Measurements from ENCODE around the gene MARK2.
A peak's percentile ranks its signal among the peaks of the same experiment; 100 is the strongest.

- TF ChIP-seq, protein P1, sequence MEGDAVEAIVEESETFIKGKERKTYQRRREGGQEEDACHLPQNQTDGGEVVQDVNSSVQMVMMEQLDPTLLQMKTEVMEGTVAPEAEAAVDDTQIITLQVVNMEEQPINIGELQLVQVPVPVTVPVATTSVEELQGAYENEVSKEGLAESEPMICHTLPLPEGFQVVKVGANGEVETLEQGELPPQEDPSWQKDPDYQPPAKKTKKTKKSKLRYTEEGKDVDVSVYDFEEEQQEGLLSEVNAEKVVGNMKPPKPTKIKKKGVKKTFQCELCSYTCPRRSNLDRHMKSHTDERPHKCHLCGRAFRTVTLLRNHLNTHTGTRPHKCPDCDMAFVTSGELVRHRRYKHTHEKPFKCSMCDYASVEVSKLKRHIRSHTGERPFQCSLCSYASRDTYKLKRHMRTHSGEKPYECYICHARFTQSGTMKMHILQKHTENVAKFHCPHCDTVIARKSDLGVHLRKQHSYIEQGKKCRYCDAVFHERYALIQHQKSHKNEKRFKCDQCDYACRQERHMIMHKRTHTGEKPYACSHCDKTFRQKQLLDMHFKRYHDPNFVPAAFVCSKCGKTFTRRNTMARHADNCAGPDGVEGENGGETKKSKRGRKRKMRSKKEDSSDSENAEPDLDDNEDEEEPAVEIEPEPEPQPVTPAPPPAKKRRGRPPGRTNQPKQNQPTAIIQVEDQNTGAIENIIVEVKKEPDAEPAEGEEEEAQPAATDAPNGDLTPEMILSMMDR (IDR thresholded peaks at IDR 0.05): peak; percentile 22 to 70 (median 38)
- TF ChIP-seq POLR2A (IDR thresholded peaks at IDR 0.05): no peak
Measured at GRCh38 chr11:63871962-63872799, 33.3 kb downstream of the MARK2 start.

Data from esophagus squamous epithelium (tissue), 4 donors.